K562 (cell line): ENCODE data around the gene SYK.

Experiments
- MAFK ChIP-seq: IDR thresholded peaks from 2 replicates; pipeline ENCODE4 v1.6.1; 2011; ENCODE audit warnings: low read length, improper control_type of control experiment
- MCM3 ChIP-seq: fragments of 450-650 bp; IDR thresholded peaks from 2 replicates; pipeline ENCODE4 v1.6.1; 2016
- POLR2A ChIP-seq: fragments of 450-650 bp; conservative IDR thresholded peaks from 2 replicates; pipeline ENCODE4 v1.6.1; 2016
- RBM22 ChIP-seq: fragments of 200-400 bp; formaldehyde crosslinking; IDR thresholded peaks from 2 replicates; pipeline ENCODE4 v1.6.1; 2018; ENCODE audit warnings: low read length, low read depth; ENCODE audit not compliant: poor library complexity, severe bottlenecking
- ZFP36 ChIP-seq: fragments of 150-350 bp; IDR thresholded peaks from 2 replicates; pipeline ENCODE4 v1.6.1; 2018; ENCODE audit warnings: low read length, low read depth; ENCODE audit not compliant: partially characterized antibody
- ZNF668 ChIP-seq: fragments of 250-450 bp; sonication (Bioruptor Pico); IDR thresholded peaks from 2 replicates; pipeline ENCODE4 v1.8.0; 2022; ENCODE audit warnings: mild to moderate bottlenecking, inconsistent platforms
- TF ChIP-seq, protein P1 (sequence below): sonication (generic); formaldehyde crosslinking; IDR thresholded peaks from 2 replicates; pipeline ENCODE4 v1.8.0; 2022; ENCODE audit warnings: missing genetic modification reagents, mild to moderate bottlenecking, borderline replicate concordance

DNA sequence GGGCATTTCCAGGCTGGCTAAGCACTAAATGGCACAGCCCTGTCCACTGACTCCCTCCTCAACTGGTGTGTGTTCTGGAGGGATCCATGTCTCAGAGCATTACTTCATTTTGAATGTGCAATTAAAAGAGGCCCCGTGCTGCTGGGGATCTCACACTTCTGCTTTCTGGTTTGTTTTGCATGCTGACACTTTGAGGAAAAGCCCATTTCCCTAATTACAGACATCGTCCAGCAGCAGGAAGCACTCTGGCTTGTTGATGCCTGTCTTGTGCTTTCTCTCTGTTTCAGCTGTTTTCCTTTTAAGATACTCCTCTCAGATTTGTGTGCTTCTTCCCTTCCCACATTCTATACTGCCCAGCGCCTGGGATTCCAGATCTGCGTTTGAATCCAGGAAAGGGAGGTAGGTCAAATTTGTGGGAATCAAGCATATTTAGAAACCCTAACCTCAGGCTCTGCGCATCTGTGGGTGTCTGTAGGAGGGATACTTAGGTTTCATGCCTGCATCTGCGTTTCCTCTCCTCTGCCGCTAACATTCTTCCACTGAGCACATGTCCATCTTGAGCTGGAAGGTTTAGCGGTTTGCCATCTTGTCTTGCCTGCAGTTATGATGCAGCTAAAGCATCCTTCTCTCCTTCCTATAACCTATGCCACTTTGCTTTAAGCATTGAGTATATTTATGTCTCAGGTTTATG is 25.7 kb downstream of the SYK start:
- TF ChIP-seq, protein P1, sequence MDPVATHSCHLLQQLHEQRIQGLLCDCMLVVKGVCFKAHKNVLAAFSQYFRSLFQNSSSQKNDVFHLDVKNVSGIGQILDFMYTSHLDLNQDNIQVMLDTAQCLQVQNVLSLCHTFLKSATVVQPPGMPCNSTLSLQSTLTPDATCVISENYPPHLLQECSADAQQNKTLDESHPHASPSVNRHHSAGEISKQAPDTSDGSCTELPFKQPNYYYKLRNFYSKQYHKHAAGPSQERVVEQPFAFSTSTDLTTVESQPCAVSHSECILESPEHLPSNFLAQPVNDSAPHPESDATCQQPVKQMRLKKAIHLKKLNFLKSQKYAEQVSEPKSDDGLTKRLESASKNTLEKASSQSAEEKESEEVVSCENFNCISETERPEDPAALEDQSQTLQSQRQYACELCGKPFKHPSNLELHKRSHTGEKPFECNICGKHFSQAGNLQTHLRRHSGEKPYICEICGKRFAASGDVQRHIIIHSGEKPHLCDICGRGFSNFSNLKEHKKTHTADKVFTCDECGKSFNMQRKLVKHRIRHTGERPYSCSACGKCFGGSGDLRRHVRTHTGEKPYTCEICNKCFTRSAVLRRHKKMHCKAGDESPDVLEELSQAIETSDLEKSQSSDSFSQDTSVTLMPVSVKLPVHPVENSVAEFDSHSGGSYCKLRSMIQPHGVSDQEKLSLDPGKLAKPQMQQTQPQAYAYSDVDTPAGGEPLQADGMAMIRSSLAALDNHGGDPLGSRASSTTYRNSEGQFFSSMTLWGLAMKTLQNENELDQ (CRISPR knock-in tag): no peak
- TF ChIP-seq ZFP36 (no peak), POLR2A (no peak), ZNF668 (CRISPR knock-in tag) (no peak), MAFK (no peak), MCM3 (no peak), RBM22 (no peak)
